GM19395 (cell line): ENCODE results near the gene MIB2.
"Not testable (repeated sequence)": the region's sequence is repeated elsewhere in the genome, so short reads cannot be mapped to it uniquely, and the experiment has no call there.

Experiments used
- ATAC-seq: cut with Tn5 transposase; IDR thresholded peaks from one replicate; pipeline ENCODE4 v1.9.1; 2021; ENCODE audit warnings: mild to moderate bottlenecking, moderate library complexity; ENCODE audit not compliant: unreplicated experiment

Gene MIB2

DNA sequence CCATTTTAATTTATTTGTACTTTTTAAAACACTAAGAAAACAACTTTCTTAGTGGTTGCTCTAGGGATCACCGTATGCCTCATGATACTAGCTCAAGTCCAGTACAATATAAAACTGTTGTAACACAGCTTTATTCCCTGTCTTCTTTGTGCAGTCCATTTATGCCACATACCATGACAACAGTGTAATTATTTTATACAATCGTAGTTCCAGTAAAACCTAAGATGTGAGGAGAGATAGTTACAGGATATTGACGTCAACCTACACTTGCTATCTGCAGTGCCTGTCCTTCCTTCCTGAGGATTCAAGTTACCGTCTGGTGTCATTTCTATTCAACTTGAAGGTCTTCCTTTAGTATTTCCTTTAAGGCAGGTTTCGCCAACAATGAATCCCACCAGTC, 31.0 kb downstream of the MIB2 start:
- ATAC-seq = not testable (repeated sequence)

- ATAC-seq = not testable (repeated sequence)
Measured at GRCh38 chr1:1647567-1648241, 32.4 kb downstream of the MIB2 start.

DNA sequence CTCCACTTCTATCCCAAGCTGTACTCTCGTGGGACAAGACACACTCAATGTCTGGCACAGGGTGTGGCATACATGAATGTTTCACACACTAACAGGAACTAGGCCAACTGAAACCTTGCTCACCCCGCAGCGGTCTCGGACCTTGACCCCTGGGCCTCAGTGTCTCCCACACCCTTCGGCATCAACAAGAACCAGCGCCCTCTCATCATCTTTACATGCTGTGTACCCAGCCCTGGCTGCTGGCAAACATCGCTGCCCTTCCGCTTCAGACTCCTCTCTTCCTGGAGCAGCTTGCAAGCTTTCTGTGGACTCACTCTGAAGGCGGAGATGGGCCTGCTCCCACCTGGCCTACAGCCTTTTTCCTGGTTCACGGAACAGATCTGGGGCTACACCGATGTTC, 33.0 kb downstream of the MIB2 start:
- not testable (repeated sequence) for ATAC-seq

- peak; percentile 83 for ATAC-seq
Measured at GRCh38 chr1:1658583-1659549, 43.6 kb downstream of the MIB2 start, which contains the start of gene CDK11B. TSS of gene CDK11B (minus strand) at chr1:1659004. CDS start at chr1:1657485, 1,519 bp downstream.

DNA sequence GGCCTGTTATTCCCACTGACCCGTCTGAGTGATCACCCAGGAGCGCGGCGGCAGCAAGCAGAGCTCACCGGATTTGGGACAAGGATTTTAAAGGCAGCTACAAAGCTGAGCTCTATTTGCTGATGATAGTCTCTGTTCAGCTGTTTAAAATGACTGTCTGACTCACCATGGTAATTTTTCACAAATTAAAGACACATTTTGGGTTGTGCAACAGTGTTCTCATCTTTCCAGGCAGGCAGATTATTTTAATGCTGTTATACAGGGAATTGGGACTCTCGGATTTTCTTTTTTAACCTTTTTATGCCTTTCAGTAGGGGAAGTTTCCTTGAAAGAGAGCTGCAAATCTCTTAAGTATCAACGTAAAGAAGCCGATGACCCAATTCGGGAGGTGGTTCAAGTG, 47.1 kb downstream of the MIB2 start:
- not testable (repeated sequence) for ATAC-seq

GRCh38 chr1:1662830-1663560, 47.7 kb downstream of the MIB2 start:
- not testable (repeated sequence) for ATAC-seq

DNA sequence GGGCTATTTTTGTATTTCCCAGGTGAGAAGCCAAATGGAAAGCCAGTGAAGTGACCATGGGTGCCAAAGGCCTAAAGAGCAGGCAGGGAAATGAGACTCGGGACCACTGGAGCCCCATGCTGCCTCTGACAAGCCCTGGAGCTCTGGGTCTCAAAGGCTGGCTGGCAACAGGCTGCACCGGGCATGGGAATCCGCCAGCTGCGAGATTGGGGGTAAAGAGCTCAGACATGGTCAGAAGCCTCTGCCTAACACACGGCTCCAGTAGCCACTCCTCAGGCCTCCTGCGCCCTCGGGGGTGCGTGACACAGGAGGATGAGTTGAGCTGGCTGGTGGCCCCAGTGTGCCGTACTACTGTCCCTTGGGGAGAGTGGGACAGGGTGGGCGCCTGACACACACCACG, 49.0 kb downstream of the MIB2 start:
- not testable (repeated sequence) for ATAC-seq

DNA sequence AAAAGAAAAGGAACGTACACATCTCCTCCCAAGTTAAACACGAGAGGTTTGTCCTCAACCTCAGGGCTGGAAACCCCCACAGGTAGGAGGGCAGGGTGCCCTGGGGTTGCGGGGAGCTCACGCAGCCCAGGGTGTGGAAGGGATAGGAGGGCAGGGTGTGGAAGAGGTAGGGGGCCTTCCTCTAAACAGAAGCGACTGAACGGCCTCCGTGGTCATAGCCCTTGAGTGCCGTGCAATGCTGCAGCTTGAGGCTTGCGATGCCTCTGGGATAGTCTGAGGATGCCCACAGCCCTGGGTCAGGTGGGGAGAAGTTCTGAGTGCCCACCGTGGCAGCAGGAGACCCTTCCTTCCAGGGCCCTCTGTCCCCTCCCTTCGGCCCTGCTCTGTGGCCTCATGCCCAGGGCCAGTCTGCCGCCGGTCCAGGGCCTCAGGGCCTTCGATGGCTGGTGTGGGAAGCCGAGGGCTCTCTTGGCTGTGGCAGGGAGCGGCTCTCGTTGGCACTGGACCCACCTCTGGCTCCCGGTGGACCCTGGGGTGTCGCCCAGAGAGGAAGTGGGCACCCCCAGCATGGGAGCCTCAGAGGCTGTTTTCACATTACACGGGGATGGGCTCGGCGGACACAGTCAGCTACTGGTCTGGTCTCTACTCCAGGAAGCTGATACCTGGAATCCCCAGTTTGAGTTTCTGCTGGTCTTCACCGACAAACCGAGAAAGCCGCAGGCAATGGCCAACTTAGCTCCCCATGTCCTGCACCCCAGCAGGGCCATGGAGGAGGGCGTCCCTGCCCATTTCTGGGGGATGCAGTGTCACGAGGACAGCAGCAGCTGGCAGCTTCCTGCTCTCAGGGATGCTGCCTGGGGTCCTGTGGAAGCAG, 49.9 kb downstream of the MIB2 start:
- no peak for ATAC-seq

DNA sequence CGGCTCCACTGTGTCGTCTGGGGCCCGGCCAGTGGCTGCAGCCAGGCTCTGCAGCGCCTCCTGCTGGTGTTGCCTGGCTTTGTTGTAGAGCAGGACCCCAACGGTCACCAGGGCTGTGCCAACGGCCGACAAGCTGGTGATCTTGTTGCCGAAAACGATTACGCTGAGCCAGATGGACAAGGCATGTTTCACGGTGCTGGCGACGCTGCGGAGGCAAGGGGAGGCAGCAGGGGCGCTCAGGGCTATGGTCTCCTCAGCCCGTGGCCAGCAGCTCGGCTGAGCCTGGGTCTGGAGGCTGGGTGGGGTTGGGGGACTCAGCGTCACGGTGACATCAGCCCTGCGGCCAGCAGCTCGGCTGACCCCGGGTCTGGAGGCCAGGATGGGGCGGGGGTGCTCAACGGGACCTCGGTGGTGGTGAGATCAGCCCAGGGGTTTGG, 50.5 kb downstream of the MIB2 start:
- ATAC-seq = no peak

- no peak for ATAC-seq
Measured at GRCh38 chr1:1666526-1666925, 51.2 kb downstream of the MIB2 start.

DNA sequence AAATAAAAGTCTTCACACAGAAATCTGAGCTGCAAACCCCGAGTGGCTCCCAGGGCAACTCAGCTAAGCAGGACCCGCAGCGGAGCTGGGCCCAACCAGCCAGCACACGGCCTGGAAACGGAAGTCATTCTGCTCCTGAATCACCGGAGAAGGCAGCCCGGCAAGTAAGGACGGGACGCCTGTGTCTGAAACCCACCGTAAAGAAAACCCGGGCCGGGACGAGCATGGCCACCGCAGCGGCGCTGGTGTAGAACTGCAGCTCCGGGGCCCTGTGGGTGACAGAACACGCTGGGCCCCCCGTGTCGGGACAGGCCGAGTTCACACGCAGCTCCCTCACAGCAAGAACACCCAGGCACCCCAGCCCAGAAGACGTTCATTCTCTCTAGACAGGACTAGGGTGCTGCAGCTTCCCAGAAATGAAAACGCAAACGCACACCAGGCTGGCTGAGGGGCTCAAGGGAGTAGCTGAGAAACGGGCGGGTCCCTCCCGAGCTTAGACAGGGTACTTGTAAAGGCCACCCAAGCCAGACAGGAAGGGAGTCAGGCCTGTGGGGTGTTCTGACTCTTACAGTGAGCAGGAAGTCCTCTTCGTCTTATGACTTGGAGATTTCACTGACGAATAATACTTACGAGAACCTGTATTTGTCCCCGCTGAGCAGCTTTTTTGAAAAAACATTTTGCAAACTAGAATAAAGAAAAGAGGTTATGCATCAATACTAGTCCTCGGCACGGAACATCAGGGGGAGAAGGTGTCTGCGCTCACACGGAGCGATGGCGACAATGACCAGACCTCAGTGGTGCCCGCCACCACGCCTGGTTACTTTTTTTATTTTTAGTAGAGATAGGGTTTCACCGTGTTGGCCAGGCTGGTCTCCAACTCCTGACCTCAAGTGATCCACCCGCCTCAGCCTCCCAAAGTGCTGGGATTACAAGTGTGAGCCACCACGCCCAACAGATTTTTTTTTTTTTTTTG, 54.5 kb downstream of the MIB2 start:
- no peak for ATAC-seq

DNA sequence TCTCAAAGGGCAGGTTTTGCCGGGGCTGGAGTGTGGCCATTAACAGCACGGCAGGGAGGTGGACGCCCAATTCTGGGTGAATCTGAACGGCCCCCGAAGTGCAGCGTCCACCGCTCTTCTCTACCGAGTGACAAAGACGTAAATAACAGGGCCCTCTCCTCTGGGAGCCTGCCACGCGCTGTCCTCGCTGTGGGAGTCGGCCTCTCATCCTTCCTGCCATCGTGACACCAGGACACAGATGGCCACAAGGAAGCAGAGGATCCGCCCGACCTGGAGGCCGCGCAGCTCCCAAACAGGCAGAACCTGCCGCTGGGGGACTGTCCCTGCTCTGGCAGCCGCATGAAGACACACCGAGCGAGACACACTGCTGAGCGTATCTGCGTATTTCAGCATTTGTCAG, 55.6 kb downstream of the MIB2 start:
- ATAC-seq = no peak

- ATAC-seq = no peak
Measured at GRCh38 chr1:1671365-1672119, 56.2 kb downstream of the MIB2 start.

GRCh38 chr1:1672181-1672965, 57.1 kb downstream of the MIB2 start:
- ATAC-seq = no peak

DNA sequence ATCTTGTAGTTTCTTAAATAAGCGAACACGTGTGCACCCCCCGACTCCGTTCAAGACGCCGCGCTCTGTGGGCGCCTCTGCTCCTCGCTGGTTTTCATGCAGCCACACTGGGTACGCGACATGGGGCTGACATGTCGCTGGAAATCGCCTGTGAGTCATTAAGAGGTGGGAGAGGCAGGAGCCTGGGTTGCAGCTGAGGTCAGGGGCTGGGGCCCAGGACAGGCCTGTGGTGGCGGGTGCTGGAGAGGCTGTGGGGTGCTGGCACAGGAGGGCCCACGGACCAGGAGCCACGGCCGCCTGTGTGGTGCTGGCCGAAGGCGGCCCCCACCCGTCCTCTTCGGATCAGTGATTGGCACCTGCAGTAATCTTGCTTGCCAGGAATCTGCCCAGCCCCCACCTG, 59.5 kb downstream of the MIB2 start:
- ATAC-seq = not testable (repeated sequence)

- ATAC-seq = not testable (repeated sequence)
Measured at GRCh38 chr1:1675218-1675617, 59.9 kb downstream of the MIB2 start.

GRCh38 chr1:1676087-1676486, 60.8 kb downstream of the MIB2 start:
- not testable (repeated sequence) for ATAC-seq
